GM19239 (cell line): ENCODE results near the gene TMEM109.
A peak's percentile ranks its signal among the peaks of the same experiment; 100 is the strongest.
"Not testable (repeated sequence)": the region's sequence is repeated elsewhere in the genome, so short reads cannot be mapped to it uniquely, and the experiment has no call there.

Source experiments
- DNase-seq: peaks from one replicate; pipeline ENCODE4 v3.0.0; 2011; ENCODE audit warnings: low spot score; ENCODE audit not compliant: insufficient read length
- FAIRE-seq: peaks from 2 replicates; lab custom pipeline; 2011; peaks lifted over from hg19 to GRCh38; lab: Jason Lieb, UNC

The TMEM109 gene

DNA sequence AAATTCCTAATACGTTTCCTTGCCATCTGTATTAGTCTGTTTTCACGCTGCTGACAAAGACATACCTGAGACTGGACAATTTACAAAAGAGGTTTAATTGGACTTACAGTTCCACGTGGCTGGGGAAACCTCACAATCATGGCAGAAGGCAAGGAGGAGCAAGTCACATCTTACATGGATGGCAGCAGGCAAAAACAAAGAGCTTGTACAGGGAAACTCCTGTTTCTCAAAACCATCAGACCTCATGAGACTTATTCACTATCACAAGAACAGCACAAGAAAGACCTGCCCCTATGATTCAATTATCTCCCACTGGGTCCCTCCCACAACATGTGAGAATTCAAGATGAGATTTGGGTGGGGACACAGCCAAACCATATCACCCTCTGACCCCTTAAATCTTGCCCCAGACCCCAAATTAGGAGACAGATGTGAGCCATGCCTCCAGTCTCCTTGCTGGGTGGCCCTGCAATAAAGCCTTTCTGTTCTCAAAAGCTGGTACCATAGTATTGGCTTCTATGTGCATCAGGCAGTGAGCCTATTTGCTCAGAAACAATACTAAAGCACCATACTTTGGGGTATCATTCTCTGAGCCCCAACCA, 4.2 kb upstream of the TMEM109 start:
- DNase-seq, FAIRE-seq: not testable (repeated sequence)

GRCh38 chr11:60910281-60910687, 3.7 kb upstream of the TMEM109 start:
- FAIRE-seq, result peak; percentile 97
- DNase-seq, result no peak

GRCh38 chr11:60910711-60911380, 3.1 kb upstream of the TMEM109 start:
- DNase-seq, result no peak
- FAIRE-seq, result peak; percentile 31

GRCh38 chr11:60912223-60912850, 1.6 kb upstream of the TMEM109 start:
- FAIRE-seq, result peak; percentile 51

DNA sequence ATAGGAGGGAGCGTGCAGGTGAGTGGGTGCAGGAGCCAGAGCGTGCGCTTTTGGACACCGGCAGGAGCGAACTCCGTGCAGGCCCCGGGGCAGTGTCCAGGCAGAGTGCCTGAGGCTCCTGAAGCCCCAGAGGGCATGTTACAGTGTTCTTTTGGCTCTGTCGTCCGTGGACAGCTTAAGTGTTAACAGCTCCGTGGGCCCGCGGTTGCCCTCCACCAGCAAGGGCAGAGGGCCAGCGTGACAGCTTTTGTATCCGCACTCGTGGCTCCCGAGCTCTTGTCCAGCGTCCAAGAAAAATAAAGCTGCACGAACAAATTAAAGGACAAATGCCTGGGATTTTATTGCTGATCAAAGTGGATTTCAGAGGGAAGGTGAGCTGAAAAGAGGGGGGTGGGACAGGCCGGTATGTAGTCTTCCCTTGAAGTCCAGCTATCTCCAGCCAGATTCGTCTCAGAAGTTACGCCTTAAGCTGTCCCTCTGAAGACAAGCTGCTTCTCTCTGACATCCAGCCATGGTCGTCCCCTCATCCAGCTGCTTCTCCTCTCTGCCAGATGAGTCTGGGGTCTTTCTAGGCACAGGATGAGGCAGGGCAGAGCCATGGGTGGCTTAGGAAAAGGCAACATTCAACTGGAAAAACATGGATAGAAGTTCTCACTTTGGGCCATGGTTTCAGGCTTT, 968 bp upstream of the TMEM109 start:
- FAIRE-seq (no peak), DNase-seq (no peak)

More at GRCh38 chr11:60912223-60912850, 1.6 kb upstream of the TMEM109 start:
- no peak for DNase-seq

GRCh38 chr11:60914633-60915247, 782 bp downstream of the TMEM109 start:
- FAIRE-seq, result no peak
- DNase-seq, result no peak

- peak; percentile 92 for FAIRE-seq
- no peak for DNase-seq
These were observed 1.4 kb downstream of the TMEM109 start for GRCh38 chr11:60915248-60915914.

GRCh38 chr11:60916669-60917206, 2.8 kb downstream of the TMEM109 start:
- DNase-seq (no peak), FAIRE-seq (no peak)

GRCh38 chr11:60917267-60917666, 3.3 kb downstream of the TMEM109 start:
- FAIRE-seq, result no peak
- no peak for DNase-seq

- no peak for FAIRE-seq
- no peak for DNase-seq
These were observed 4.4 kb downstream of the TMEM109 start for GRCh38 chr11:60918251-60918938.

- peak; percentile 85 for FAIRE-seq
- no peak for DNase-seq
These were observed 4.9 kb downstream of the TMEM109 start for GRCh38 chr11:60918939-60919265.

DNA sequence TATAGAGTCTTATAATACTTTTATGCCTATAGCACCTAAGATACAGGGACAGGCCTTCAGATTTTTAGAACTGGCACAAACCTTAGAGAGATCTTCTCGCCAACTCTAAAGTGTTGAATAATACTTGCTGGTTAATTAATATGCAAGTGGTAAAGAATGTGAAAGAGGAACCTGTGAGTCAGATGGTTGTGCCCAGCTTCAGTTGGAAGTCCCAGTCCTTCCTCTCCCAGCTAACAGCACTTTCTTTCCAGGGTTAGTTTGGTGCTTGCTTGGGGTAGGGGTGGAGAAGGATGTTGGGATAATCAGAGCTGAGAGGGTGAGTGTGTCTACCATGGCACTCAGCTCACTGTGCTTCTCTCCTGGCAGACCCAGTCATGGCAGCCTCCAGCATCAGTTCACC, 5.4 kb downstream of the TMEM109 start:
- DNase-seq (no peak), FAIRE-seq (no peak)

GRCh38 chr11:60919956-60920355, 6.0 kb downstream of the TMEM109 start:
- no peak for FAIRE-seq
- DNase-seq, result no peak

DNA sequence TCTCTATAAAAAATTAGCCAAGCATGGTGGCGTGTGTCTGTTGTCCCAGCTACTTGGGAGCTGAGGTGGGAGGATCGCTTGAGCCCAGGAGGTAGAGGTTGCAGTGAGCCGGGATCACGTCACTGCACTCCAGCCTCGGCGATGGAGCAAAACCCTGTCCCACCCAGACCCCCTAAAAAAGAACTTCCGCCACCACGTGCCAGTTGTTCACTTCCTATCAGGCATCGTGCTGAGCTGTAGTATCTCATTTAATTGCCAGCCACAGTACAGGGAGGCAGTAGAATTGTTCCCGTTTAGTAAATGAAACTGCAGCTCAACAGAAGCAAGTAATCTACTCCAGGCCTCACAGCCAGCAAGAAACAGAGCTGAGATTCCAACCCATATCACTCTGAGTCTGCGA, 7.3 kb downstream of the TMEM109 start:
- no peak for FAIRE-seq
- no peak for DNase-seq

DNA sequence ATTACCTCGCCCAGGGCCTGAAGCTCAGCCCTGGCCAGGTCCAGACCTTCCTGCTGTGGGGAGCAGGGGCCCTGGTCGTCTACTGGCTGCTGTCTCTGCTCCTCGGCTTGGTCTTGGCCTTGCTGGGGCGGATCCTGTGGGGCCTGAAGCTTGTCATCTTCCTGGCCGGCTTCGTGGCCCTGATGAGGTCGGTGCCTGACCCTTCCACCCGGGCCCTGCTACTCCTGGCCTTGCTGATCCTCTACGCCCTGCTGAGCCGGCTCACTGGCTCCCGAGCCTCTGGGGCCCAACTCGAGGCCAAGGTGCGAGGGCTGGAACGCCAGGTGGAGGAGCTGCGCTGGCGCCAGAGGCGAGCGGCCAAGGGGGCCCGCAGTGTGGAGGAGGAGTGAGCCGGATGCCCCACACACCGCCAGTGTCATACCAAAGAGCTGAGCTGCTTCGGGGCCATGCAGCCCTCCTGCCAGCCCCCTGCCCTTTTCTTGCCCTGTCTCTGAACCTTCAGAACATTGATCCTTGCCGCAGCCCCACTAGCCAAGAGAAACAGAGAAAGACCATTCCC, 7.9 kb downstream of the TMEM109 start:
- FAIRE-seq (no peak), DNase-seq (no peak)

DNA sequence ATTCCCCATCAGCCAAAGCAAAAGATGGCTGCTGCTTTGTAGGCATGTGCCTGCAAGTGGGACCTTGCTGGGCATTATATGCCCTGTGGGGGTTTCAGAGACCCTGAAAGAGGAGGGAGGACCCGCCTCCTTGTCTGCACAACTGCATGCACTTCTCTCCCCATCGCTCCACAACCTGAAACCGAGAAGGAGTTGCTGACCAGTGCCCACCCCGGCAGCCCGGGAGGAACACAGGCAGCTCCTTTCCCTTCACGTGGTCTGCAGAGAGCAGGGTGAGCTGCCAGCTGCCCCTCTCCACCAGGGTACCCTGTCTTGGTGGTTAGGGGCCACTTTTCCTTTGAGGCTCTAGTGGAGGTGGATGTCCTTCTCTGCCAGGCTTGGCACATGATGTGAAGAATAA, 8.9 kb downstream of the TMEM109 start:
- FAIRE-seq (no peak), DNase-seq (no peak)

GRCh38 chr11:60923326-60923725, 9.4 kb downstream of the TMEM109 start:
- FAIRE-seq (no peak), DNase-seq (no peak)

DNA sequence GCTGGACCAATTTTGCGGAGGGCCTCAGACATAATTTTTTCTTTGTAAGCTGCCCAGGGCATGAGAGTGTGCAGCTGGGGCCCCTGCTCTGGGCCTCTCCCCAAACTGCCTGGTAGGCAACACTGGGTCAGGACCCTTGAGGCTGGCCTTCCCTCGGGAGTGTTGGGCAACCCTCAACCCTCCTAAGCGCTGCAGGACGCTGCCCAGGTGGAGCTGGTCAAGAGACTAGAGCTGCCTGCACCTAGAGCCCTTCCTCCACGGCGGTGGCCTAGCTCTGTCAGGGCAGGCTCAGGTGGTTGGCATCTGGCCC, 9.8 kb downstream of the TMEM109 start:
- FAIRE-seq (no peak), DNase-seq (no peak)
